GOT3 (cell line): ENCODE data around the gene IFNE.
"Not testable (repeated sequence)": the region's sequence is repeated elsewhere in the genome, so short reads cannot be mapped to it uniquely, and the experiment has no call there.

Source experiments
- DNase-seq: peaks from one replicate; lab custom pipeline; 2025; ENCODE audit warnings: mixed read lengths; lab: John Stamatoyannopoulos, UW

Gene IFNE

GRCh38 chr9:21491756-21492155, 9.6 kb upstream of the IFNE start:
- DNase-seq = no peak

GRCh38 chr9:21481470-21482056, 550 bp downstream of the IFNE start:
- DNase-seq = no peak

GRCh38 chr9:21479152-21479702, 2.9 kb downstream of the IFNE start:
- no peak for DNase-seq

DNA sequence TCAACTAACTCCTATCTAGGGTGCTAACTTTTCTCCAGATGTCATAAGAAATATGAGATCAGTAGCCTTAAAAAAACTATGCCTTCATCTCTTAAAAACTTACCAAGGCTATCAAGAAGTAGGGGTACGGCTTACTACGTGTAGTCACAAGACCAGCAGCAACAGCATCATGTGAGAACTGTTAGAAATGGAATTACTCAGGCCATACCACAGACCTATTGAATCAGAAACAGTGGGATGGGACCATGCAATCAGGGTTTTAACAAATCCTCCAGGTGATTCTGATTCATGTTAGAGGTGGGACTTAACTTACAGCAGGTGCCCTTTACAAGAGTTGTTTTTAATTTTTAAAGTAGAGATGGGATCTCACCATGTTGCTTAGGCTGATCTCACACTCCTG, 4.6 kb downstream of the IFNE start:
- DNase-seq = no peak

GRCh38 chr9:21473236-21473635, 8.9 kb downstream of the IFNE start:
- no peak for DNase-seq

- no peak for DNase-seq
Observed at GRCh38 chr9:21470126-21470525, 12.0 kb downstream of the IFNE start.

- no peak for DNase-seq
Observed at GRCh38 chr9:21465859-21466518, 16.1 kb downstream of the IFNE start.

GRCh38 chr9:21465138-21465537, 17.0 kb downstream of the IFNE start:
- no peak for DNase-seq

- no peak for DNase-seq
Observed at GRCh38 chr9:21461377-21461776, 20.7 kb downstream of the IFNE start.

- DNase-seq = no peak
Observed at GRCh38 chr9:21455320-21455719, 26.8 kb downstream of the IFNE start.

DNA sequence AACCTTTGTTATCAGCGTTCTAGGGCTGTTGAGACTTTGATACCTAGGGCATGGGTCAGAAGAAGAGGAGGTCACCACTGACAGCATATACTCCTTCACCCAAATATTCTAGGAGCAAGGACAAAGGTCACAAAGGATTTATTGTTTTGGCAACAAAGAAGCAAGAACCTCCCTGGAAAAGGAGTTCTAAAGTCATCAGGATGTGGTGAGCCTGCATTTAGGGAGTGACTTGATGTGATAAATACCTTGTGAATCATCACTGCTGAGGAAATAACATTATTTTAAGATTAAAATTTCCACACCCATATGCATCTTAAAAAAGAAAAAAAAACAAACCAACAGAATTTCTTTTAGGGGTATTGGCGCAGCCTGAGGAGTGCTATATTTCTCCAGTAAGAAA, 28.0 kb downstream of the IFNE start:
- no peak for DNase-seq

DNA sequence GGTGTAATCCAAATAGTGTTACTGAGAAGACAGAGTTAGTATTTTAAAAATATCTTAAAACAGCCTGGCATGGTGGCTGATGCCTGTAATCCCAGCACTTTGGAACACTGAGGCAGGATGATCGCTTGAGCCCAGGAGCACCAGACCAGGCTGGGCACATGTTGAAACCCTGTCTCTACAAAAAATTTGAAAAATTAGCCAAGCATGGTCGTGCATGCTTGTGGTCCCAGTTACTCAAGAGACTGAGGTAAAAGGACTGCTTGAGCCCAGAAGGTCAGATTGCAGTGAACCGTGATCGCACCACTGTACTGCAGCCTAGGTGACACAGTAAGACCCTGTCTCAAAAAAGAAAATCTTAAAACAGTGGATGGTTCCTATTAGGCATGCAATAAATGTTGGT, 29.4 kb downstream of the IFNE start:
- DNase-seq = no peak

GRCh38 chr9:21450733-21451394, 31.2 kb downstream of the IFNE start:
- no peak for DNase-seq

- not testable (repeated sequence) for DNase-seq
Observed at GRCh38 chr9:21449312-21449711, 32.8 kb downstream of the IFNE start.

DNA sequence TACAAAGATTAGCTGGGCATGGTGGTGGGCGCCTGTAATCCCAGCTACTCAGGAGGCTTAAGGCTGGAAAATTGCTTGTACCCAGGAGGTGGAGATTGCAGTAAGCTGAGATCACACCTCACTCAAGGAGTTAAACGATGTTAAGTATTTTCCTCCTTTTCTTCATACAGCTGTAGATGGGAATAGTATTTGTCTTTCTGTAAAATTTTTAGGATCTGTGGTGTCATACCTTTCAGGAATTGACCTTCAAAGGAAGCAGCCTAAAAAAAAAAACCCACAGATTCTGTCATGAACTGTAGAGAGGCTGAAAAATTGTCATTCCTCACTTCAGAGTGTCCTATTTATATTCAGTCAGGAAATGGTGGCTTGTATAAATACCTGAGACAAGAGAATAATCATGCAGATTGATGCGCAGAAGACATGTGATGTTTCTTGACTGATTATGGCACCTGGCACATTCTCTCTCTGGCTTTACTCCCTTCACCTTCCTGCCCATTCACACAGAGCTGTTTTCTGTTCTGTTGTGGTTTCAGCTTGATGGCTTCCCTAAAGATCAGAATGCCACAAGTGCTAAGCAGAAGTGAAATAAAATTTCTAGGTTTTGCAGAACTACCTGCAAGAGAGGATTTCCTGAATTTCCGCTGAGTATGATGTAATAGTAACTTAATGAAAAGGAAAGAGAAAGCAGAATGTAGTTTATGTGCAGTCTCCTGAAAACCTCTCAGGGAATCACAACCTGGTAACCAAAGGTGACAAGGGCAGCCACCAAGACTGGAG, 38.1 kb downstream of the IFNE start:
- no peak for DNase-seq

DNA sequence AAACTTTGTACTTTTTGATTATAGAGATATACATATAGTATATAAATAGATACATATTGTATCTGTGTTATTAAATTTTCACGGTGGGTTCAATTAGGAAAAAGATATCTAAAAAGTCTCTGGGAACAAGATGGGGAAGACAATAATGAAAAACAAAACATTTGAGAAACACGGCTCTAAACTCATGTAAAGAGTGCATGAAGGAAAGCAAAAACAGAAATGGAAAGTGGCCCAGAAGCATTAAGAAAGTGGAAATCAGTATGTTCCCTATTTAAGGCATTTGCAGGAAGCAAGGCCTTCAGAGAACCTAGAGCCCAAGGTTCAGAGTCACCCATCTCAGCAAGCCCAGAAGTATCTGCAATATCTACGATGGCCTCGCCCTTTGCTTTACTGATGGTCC, 42.0 kb downstream of the IFNE start, which contains the start of gene IFNA1:
Gene IFNA1, plus strand, starts transcription at position 301 of the 400 bp plus-strand sequence. Its CDS starts 69 bp downstream, at position 370.
- DNase-seq = no peak

DNA sequence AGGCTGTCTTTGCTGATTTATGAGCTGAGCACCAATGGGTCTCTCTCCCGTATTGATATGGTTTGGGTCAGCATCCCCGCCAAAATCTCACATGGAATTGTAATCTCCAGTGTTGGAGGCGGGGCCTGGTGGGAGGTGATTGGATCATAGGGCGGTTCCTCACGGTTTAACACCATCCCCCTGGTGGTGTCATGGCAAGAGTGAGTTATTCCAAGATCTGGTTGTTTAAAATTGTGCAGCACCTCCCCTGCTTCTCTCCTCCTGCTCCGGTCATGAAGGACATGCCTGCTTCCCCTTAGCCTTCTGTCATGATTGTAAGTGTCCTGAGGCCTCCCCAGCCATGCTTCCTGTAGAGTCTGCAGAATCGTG, 47.1 kb downstream of the IFNE start:
- DNase-seq = not testable (repeated sequence)

GRCh38 chr9:21434202-21435014, 47.7 kb downstream of the IFNE start:
- no peak for DNase-seq

- no peak for DNase-seq
Observed at GRCh38 chr9:21432672-21433425, 49.3 kb downstream of the IFNE start.
